GM12878 (cell line): ENCODE measurements around the gene MAPK8IP3. TPM values are rescaled to one million over a fixed set of nuclear protein-coding genes. Genes with fewer than 3 reads are reported as not detected.
A peak's percentile ranks its signal among the peaks of the same experiment; 100 is the strongest.

Source experiments
- ATAC-seq: fragments of 200-7000 bp; cut with Tn5 transposase; 3 replicates; pipeline ENCODE4 v1.9.1; 2020; ENCODE audit warnings: mild to moderate bottlenecking, moderate library complexity
- BruUV-seq: library from RNA; stranded (reverse); fragments of 400-500 nt; replicated peaks from 2 replicates; lab custom pipeline; 2021; lab: Mats Ljungman, UMichigan
- CTCF ChIA-PET: fragments of 300-600 bp; sonication (Branson Sonifier 250); formaldehyde crosslinking; extraction: SDS; loops from one replicate; lab custom pipeline; 2021; ENCODE audit warnings: inconsistent platforms; lab: Yijun Ruan, JAX
- POLR2A ChIA-PET: fragments of 350-600 bp; formaldehyde crosslinking; extraction: SDS; loops from one replicate; lab custom pipeline; 2021; ENCODE audit warnings: inconsistent platforms; lab: Charles Lee
- RAD21 ChIA-PET: fragments of 300-600 bp; sonication (Branson Sonifier 250); formaldehyde crosslinking; loops from one replicate; lab custom pipeline; 2023; ENCODE audit warnings: antibody characterized with exemption; ENCODE audit not compliant: unreplicated experiment; lab: Charles Lee
- SMC1A ChIA-PET: fragments of 300-600 bp; sonication (Branson Sonifier 250); formaldehyde crosslinking; loops from one replicate; lab custom pipeline; 2023; ENCODE audit not compliant: unreplicated experiment, uncharacterized antibody; lab: Charles Lee
- DNase-seq: peaks from one replicate; pipeline ENCODE4 v3.0.0-alpha.2; 2011; ENCODE audit warnings: low read depth, low spot score
- FAIRE-seq: peaks from 3 replicates; lab custom pipeline; 2011; peaks lifted over from hg19 to GRCh38; lab: Jason Lieb, UNC
- H2AFZ ChIP-seq: 2 replicates; pipeline ENCODE4 v1.6.0; 2011; ENCODE audit warnings: low read depth, low read length, control low read depth; ENCODE audit not compliant: control insufficient read depth
- H3K27ac ChIP-seq: 2 replicates; pipeline ENCODE4 v1.5.1; 2011; ENCODE audit warnings: control low read depth; ENCODE audit not compliant: control insufficient read depth, insufficient read depth
- H3K27me3 ChIP-seq, 2 experiments: replicated peaks in 1 of 2; 2 replicates each; pipeline versions ENCODE4 v1.6.0 to v1.6.1; 2011; ENCODE audit warnings: low read length in 1 of 2; ENCODE audit not compliant: control insufficient read depth in 2 of 2, insufficient read depth in 2 of 2
- H3K36me3 ChIP-seq, 2 experiments: 2 replicates each; pipeline ENCODE4 v1.5.1; 2011; ENCODE audit warnings: low read length in 1 of 2; ENCODE audit not compliant: control insufficient read depth in 2 of 2, insufficient read depth in 2 of 2
- H3K4me1 ChIP-seq: 2 replicates; pipeline ENCODE4 v1.6.1; 2011; ENCODE audit warnings: mild to moderate bottlenecking, low read length, moderate library complexity, mixed read lengths; ENCODE audit not compliant: control insufficient read depth, insufficient read depth
- H3K4me2 ChIP-seq: 2 replicates; pipeline ENCODE4 v1.6.0; 2011; ENCODE audit warnings: control low read depth; ENCODE audit not compliant: control insufficient read depth, insufficient read depth
- H3K4me3 ChIP-seq: fragments of 200-600 bp; sonication (generic); 2 replicates; pipeline ENCODE4 v1.5.1; 2016
- H3K79me2 ChIP-seq: 2 replicates; pipeline ENCODE4 v1.6.0; 2011; ENCODE audit warnings: low read length; ENCODE audit not compliant: control insufficient read depth, insufficient read depth
- H3K9ac ChIP-seq: 2 replicates; pipeline ENCODE4 v1.8.0; 2011; ENCODE audit warnings: low read length, control low read depth, mixed read lengths; ENCODE audit not compliant: control insufficient read depth, insufficient read depth
- H3K9me3 ChIP-seq: replicated peaks from 3 replicates; pipeline ENCODE4 v1.5.1; 2011; ENCODE audit warnings: mild to moderate bottlenecking, low read length; ENCODE audit not compliant: control insufficient read depth, insufficient read depth
- H4K20me1 ChIP-seq: 2 replicates; pipeline ENCODE4 v1.6.0; 2011; ENCODE audit not compliant: control insufficient read depth, insufficient read depth
- EED ChIP-seq: sonication (generic); IDR thresholded peaks from 2 replicates; pipeline ENCODE4 v1.6.1; 2016; ENCODE audit warnings: antibody characterized with exemption, low read depth
- HCFC1 ChIP-seq: fragments of 150-350 bp; IDR thresholded peaks from 2 replicates; pipeline ENCODE4 v1.6.1; 2014; ENCODE audit warnings: low read length
- ZZZ3 ChIP-seq: IDR thresholded peaks from 2 replicates; pipeline ENCODE4 v1.6.1; 2011; ENCODE audit warnings: low read depth; ENCODE audit not compliant: control insufficient read depth, insufficient read length
- WGBS: methylation state at CpG from one replicate; pipeline ENCODE4 v1.1.6; 2016; ENCODE audit warnings: low lambda C conversion rate; ENCODE audit not compliant: insufficient replicate concordance, insufficient coverage; ENCODE audit errors: missing lambda C conversion rate; 5-methylcytosine and 5-hydroxymethylcytosine counted together
- in situ Hi-C: fragments of 300-500 bp; cut with MboI; formaldehyde crosslinking; loops from 9 replicates; pipeline ENCODE4 v1.14.3; 2018; ENCODE audit warnings: mixed read lengths
- intact Hi-C: fragments of 100-400 bp; cut with micrococcal nuclease; formaldehyde crosslinking; loops from one replicate; pipeline ENCODE4 v1.14.2; 2022; ENCODE audit not compliant: unreplicated experiment
- polyA plus RNA-seq, 11 experiments: library from polyadenylated mRNA; depleted of rRNA in 4 of 11; unstranded in 6 of 11; stranded (reverse) in 5 of 11; fragments of >200 nt; fragmentation: Nextera tagmentation in 4 of 11; fragmentation: Illumina TruSeq in 1 of 11; extraction: Ambion mirVana in 4 of 11; extraction: Trizol in 1 of 11; gene quantifications; 1 replicate in 1 of 11; 2 replicates in 10 of 11; pipeline versions ENCODE4 v1.2.1 to v1.2.3, GENCODE V29; 2011 to 2016; ENCODE audit warnings: inconsistent platforms in 2 of 11, missing spikeins in 2 of 11, low read depth in 1 of 11
- total RNA-seq, 4 experiments: library from RNA; depleted of rRNA in 3 of 4; stranded (reverse); fragments of >200 nt in 3 of 4; fragmentation: Illumina TruSeq in 1 of 4; extraction: Trizol in 1 of 4; gene quantifications; 2 replicates each; pipeline versions ENCODE4 v1.2.1 to v1.2.3, GENCODE V29; 2013 to 2021
- TF ChIP-seq, protein P1 (sequence below): fragments of 450-650 bp; IDR thresholded peaks from 2 replicates; pipeline ENCODE4 v1.6.1; 2016; ENCODE audit warnings: mild to moderate bottlenecking, moderate library complexity, borderline replicate concordance

Gene MAPK8IP3
- total and polyA plus RNA-seq, 10 of the 15 experiments (the other 5 are each of a cell fraction or from before 2014, with no cell fraction given), result 0.06 to 67.9 (median 18.2) TPM

DNA sequence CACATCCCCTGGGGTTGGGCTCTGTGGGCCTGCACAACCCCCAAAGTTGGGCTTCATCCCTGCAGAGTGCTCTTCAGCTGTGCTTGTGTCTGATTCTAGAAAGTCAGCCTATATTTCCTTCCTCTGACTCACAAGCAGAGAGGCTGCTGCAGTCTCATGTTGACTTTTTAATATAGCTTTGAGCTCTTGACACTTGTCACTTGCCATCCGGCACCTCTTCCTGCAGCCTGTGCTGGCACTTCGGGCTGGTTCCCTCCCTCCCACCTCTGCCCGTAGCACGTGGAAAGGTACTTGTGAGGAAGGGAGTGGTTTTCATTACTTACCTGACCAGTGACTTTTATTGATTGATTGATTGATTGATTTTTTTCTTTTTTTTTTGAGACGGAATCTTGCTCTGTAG lies 47.0 kb upstream of the MAPK8IP3 start:
- intact Hi-C loops (no loop called here), in situ Hi-C loops (no loop called here)
- H3K36me3 ChIP-seq, result peaks cover 5 to 14% of the 10 kb centered on the region in 2 experiments; a peak in 3 of 4 replicates
- DNase-seq, result no peak
- H3K27ac ChIP-seq, result no peak overlapping the region
- H3K4me1 ChIP-seq, result no peaks in the 10 kb centered on the region
- no peak overlapping the region for H3K4me2 ChIP-seq
- ChIA-PET SMC1A (no interaction called here), CTCF (no interaction called here), RAD21 (no interaction called here), POLR2A (no interaction called here)
- no peak for FAIRE-seq
- no peak overlapping the region for H2AFZ ChIP-seq
- H3K9me3 ChIP-seq, result no peaks in the 10 kb centered on the region
- no peak for TF ChIP-seq HCFC1
- no peak for TF ChIP-seq ZZZ3
- WGBS, result 98% methylated on average over 5 of the region's 5 CpGs
- H3K4me3 ChIP-seq, result no peak overlapping the region
- no peaks in the 10 kb centered on the region for H3K79me2 ChIP-seq
- ATAC-seq, result no peak
- H3K27me3 ChIP-seq, result no peaks in the 10 kb centered on the region
- BruUV-seq, result no TSS peak
- H3K9ac ChIP-seq, result no peak overlapping the region
- no peaks in the 10 kb centered on the region for H4K20me1 ChIP-seq

DNA sequence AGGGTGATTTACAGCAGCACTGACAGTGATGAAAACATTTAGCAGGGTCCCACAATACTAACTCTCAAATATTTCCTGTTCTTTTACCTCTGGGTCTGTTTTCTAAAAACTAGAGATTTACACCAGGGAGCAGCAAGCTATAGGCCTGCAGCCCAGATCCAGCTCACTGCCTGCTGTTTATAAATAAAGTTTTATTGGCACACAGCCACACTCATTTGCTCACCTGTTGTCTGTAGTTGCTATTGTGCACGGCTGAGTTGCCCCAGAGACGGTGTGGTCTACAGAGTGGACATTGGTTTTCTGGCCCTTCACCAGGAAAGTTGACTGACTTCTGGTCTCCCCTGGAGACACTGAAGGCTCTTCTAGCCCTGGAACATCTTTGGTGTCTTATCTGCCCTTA lies 44.2 kb upstream of the MAPK8IP3 start:
- Histone ChIP-seq H3K36me3 (peaks cover 5 to 11% of the 10 kb centered on the region in 2 experiments), H3K4me2 (no peak overlapping the region), H3K27me3 (no peaks in the 10 kb centered on the region), H3K9ac (no peak overlapping the region), H4K20me1 (no peaks in the 10 kb centered on the region), H3K4me3 (no peak overlapping the region), H2AFZ (no peak overlapping the region), H3K27ac (no peak overlapping the region), H3K9me3 (no peaks in the 10 kb centered on the region), H3K79me2 (no peaks in the 10 kb centered on the region), H3K4me1 (no peaks in the 10 kb centered on the region)
- RAD21 ChIA-PET, result no interaction called here
- no peak for FAIRE-seq
- no peak for DNase-seq
- SMC1A ChIA-PET, result no interaction called here
- ATAC-seq, result no peak
- no TSS peak for BruUV-seq
- POLR2A ChIA-PET, result no interaction called here
- in situ Hi-C loops, result no loop called here
- intact Hi-C loops, result no loop called here
- no peak for TF ChIP-seq EED
- TF ChIP-seq, protein P1, sequence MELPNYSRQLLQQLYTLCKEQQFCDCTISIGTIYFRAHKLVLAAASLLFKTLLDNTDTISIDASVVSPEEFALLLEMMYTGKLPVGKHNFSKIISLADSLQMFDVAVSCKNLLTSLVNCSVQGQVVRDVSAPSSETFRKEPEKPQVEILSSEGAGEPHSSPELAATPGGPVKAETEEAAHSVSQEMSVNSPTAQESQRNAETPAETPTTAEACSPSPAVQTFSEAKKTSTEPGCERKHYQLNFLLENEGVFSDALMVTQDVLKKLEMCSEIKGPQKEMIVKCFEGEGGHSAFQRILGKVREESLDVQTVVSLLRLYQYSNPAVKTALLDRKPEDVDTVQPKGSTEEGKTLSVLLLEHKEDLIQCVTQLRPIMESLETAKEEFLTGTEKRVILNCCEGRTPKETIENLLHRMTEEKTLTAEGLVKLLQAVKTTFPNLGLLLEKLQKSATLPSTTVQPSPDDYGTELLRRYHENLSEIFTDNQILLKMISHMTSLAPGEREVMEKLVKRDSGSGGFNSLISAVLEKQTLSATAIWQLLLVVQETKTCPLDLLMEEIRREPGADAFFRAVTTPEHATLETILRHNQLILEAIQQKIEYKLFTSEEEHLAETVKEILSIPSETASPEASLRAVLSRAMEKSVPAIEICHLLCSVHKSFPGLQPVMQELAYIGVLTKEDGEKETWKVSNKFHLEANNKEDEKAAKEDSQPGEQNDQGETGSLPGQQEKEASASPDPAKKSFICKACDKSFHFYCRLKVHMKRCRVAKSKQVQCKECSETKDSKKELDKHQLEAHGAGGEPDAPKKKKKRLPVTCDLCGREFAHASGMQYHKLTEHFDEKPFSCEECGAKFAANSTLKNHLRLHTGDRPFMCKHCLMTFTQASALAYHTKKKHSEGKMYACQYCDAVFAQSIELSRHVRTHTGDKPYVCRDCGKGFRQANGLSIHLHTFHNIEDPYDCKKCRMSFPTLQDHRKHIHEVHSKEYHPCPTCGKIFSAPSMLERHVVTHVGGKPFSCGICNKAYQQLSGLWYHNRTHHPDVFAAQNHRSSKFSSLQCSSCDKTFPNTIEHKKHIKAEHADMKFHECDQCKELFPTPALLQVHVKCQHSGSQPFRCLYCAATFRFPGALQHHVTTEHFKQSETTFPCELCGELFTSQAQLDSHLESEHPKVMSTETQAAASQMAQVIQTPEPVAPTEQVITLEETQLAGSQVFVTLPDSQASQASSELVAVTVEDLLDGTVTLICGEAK, result peak; percentile 83
- TF ChIP-seq, all 136 proteins: peak for 1
- CTCF ChIA-PET, result no interaction called here
- 98% methylated on average over 2 of the region's 2 CpGs for WGBS
